Mucosa of rectum (tissue), 2 donors: ENCODE data around the gene ETF1.
A peak's percentile ranks its signal among the peaks of the same experiment; 100 is the strongest.

ENCODE experiments used
- H3K27ac ChIP-seq, 2 donors: one replicate each; pipeline ENCODE4 v1.7.0; 2013; ENCODE audit warnings: inconsistent platforms in 2 of 2, low read depth in 2 of 2, low read length in 2 of 2
- H3K27me3 ChIP-seq, 2 donors: one replicate each; pipeline ENCODE4 v1.7.0; 2013; ENCODE audit warnings: low read length in 2 of 2; ENCODE audit not compliant: control insufficient read depth in 2 of 2, insufficient read depth in 2 of 2
- H3K36me3 ChIP-seq, 2 donors: one replicate each; pipeline ENCODE4 v1.7.0; 2013; ENCODE audit warnings: low read length in 2 of 2; ENCODE audit not compliant: control insufficient read depth in 2 of 2, insufficient read depth in 2 of 2
- H3K4me1 ChIP-seq, 2 donors: one replicate each; pipeline ENCODE4 v1.7.0; 2013; ENCODE audit warnings: low read length in 2 of 2, mild to moderate bottlenecking in 1 of 2; ENCODE audit not compliant: control insufficient read depth in 2 of 2, insufficient read depth in 2 of 2
- H3K4me3 ChIP-seq, 2 donors: one replicate each; pipeline ENCODE4 v1.7.0; 2013; ENCODE audit warnings: low read length in 2 of 2
- H3K9ac ChIP-seq, 2 donors: one replicate each; pipeline ENCODE4 v1.7.0; 2013; ENCODE audit warnings: low read length in 2 of 2, low read depth in 1 of 2, mild to moderate bottlenecking in 1 of 2
- H3K9me3 ChIP-seq, 2 donors: one replicate each; pipeline ENCODE4 v1.7.0; 2013; ENCODE audit warnings: low read length in 2 of 2; ENCODE audit not compliant: control insufficient read depth in 2 of 2
- donor health status: healthy.
- donor health status: Normal muscosa, but diverticular disease.

Gene ETF1

DNA sequence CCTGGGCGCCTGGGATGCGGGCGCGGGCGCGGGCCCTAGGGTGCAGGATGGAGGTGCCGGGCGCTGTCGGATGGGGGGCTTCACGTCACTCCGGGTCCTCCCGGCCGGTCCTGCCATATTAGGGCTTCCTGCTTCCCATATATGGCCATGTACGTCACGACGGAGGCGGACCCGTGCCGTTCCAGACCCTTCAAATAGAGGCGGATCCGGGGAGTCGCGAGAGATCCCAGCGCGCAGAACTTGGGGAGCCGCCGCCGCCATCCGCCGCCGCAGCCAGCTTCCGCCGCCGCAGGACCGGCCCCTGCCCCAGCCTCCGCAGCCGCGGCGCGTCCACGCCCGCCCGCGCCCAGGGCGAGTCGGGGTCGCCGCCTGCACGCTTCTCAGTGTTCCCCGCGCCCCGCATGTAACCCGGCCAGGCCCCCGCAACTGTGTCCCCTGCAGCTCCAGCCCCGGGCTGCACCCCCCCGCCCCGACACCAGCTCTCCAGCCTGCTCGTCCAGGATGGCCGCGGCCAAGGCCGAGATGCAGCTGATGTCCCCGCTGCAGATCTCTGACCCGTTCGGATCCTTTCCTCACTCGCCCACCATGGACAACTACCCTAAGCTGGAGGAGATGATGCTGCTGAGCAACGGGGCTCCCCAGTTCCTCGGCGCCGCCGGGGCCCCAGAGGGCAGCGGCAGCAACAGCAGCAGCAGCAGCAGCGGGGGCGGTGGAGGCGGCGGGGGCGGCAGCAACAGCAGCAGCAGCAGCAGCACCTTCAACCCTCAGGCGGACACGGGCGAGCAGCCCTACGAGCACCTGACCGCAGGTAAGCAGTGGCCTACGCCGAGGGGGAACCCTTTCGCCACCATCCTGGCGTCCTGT is 77.5 kb downstream of the ETF1 start, which contains the start of gene EGR1:
Gene EGR1 (plus strand): TSS at position 219 of the 864 bp plus-strand sequence. CDS start 283 bp downstream, at position 502.
- H3K36me3 ChIP-seq, result peaks cover 3 to 4% of the 10 kb centered on the region in 2 donors
- H3K9ac ChIP-seq, result peak within 1 kb of the TSS; percentile 87 to 93
- H3K9me3 ChIP-seq, result no peaks in the 10 kb centered on the region
- H3K27ac ChIP-seq, result peak within 1 kb of the TSS; percentile 95 to 100
- H3K27me3 ChIP-seq, result no peaks in the 10 kb centered on the region
- peak within 1 kb of the TSS; percentile 76 to 90 for H3K4me3 ChIP-seq
- H3K4me1 ChIP-seq, result peaks cover 22 to 27% of the 10 kb centered on the region in 2 donors

DNA sequence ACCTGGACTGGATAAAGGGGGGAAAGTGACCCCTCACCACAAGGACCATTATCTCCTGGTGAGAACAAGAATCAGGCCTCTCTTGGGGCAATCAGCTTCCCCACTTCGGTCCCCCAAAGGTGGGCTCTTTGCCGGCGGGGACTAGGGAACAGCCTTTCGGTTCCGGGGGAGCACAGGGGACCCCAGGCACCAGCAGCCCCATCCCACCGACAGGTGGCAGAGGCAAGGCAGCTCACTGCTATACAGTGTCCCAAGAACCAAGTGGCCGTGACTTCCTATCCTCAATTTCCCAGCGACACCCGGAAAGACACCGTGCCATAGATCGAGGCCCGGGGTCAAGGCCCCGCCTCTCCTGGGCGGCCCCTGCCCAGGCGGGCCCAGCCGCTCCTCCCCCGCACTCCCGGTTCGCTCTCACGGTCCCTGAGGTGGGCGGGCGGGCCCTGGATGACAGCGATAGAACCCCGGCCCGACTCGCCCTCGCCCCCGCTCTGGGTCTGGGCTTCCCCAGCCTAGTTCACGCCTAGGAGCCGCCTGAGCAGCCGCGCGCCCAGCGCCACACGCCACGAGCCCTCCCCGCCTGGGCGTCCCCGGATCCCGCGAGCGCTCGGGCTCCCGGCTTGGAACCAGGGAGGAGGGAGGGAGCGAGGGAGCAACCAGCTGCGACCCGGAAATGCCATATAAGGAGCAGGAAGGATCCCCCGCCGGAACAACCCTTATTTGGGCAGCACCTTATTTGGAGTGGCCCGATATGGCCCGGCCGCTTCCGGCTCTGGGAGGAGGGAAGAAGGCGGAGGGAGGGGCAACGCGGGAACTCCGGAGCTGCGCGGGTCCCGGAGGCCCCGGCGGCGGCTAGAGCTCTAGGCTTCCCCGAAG is 78.4 kb downstream of the ETF1 start:
- Histone ChIP-seq H3K4me3 (peak overlapping the region; percentile 76 to 90), H3K9ac (peak overlapping the region; percentile 87 to 93), H3K9me3 (no peaks in the 10 kb centered on the region), H3K27me3 (no peaks in the 10 kb centered on the region), H3K27ac (peak overlapping the region; percentile 95 to 100), H3K4me1 (peaks cover 23 to 27% of the 10 kb centered on the region in 2 donors), H3K36me3 (peaks cover 3 to 4% of the 10 kb centered on the region in 2 donors)

- H3K27ac ChIP-seq, result peak overlapping the region; percentile 95 to 100
- peaks cover 28 to 30% of the 10 kb centered on the region in 2 donors for H3K4me1 ChIP-seq
- H3K36me3 ChIP-seq, result peaks cover 3 to 4% of the 10 kb centered on the region in 2 donors
- H3K27me3 ChIP-seq, result no peaks in the 10 kb centered on the region
- H3K9ac ChIP-seq, result peak overlapping the region; percentile 87 to 95
- H3K9me3 ChIP-seq, result no peaks in the 10 kb centered on the region
- H3K4me3 ChIP-seq, result peak overlapping the region; percentile 76 to 90
Observed at GRCh38 chr5:138464008-138464387, 79.0 kb downstream of the ETF1 start.

DNA sequence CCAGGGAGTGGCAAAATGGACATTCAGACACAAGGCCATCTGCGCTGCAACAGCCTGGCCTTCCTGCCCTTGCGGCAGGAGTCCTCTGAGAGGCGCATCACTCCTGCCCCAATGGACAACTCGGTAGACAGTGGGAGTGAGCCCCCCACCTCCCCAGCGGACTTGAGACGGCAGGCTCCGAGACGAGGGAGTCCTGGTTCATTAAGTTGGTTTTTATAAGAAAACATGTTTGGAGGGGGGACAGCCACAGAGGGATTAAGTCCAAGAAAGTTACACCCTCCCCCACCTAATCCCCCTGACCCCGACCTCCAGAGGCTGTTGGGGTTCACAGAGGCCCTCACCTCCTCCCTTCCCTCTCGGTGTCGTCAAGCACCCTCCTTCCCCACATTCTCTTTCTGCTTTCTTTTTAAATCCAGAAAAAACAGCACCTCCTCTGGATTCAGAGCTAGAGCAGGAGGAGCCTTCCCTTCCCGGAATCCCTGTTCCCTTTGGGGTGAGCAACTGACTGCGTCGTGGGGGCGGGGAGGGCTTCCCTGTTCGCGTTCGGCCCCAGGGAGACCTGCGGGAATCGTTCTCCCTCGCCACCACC is 79.5 kb downstream of the ETF1 start:
- no peaks in the 10 kb centered on the region for H3K27me3 ChIP-seq
- no peaks in the 10 kb centered on the region for H3K9me3 ChIP-seq
- peak overlapping the region; percentile 95 to 100 for H3K27ac ChIP-seq
- peaks cover 3 to 4% of the 10 kb centered on the region in 2 donors for H3K36me3 ChIP-seq
- H3K4me3 ChIP-seq, result peak overlapping the region; percentile 76 to 90
- peaks cover 30 to 33% of the 10 kb centered on the region in 2 donors for H3K4me1 ChIP-seq
- peak overlapping the region; percentile 87 to 95 for H3K9ac ChIP-seq

DNA sequence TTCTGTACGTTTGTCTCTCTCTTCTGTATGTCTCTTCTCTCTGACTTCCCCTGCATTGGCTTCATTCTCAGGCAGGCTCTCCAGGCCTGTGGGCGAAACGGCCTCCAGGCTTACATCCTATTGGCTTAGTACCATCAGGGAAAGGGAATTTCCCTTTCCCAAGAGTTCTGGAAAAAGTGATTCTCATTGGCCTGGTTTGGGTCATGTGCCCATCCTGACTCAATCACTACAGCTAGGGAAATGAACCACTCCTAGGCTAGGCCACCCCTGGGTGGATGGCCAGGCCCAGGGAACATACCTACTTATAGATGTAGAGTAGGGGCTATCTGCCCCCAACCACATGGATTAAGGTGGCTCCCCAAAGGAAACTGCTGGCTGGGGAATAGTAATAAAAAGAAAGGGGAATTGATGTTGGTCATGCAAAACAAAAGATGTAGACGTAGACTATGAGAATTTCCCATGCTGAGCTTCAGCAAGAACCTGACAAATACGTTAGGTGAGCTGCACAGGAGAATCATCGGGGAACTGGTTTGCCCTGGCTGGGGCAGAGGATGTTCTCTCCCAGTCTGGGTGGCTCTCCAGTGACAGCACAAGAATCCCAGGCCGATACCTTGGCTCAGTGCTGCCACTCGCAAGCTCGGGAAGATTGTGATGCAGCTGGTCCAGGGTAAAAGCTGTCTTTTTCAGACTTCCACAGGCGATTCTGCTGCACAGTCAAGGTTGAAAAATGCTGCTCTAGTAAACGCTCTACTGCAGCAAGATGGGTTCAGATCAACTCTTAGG is 81.5 kb downstream of the ETF1 start:
- Histone ChIP-seq H3K27me3 (no peaks in the 10 kb centered on the region), H3K4me1 (peaks cover 19 to 30% of the 10 kb centered on the region in 2 donors), H3K9me3 (no peaks in the 10 kb centered on the region), H3K4me3 (no peak overlapping the region), H3K36me3 (no peaks in the 10 kb centered on the region), H3K27ac (no peak overlapping the region), H3K9ac (no peak overlapping the region)

GRCh38 chr5:138460032-138460693 is 82.9 kb downstream of the ETF1 start:
- H3K36me3 ChIP-seq, result no peaks in the 10 kb centered on the region
- peaks cover 10 to 20% of the 10 kb centered on the region in 2 donors for H3K4me1 ChIP-seq
- H3K4me3 ChIP-seq, result no peak overlapping the region
- H3K27me3 ChIP-seq, result no peaks in the 10 kb centered on the region
- peak overlapping the region in 1 of 2 donors; percentile 50 for H3K27ac ChIP-seq
- H3K9me3 ChIP-seq, result no peaks in the 10 kb centered on the region
- no peak overlapping the region for H3K9ac ChIP-seq

DNA sequence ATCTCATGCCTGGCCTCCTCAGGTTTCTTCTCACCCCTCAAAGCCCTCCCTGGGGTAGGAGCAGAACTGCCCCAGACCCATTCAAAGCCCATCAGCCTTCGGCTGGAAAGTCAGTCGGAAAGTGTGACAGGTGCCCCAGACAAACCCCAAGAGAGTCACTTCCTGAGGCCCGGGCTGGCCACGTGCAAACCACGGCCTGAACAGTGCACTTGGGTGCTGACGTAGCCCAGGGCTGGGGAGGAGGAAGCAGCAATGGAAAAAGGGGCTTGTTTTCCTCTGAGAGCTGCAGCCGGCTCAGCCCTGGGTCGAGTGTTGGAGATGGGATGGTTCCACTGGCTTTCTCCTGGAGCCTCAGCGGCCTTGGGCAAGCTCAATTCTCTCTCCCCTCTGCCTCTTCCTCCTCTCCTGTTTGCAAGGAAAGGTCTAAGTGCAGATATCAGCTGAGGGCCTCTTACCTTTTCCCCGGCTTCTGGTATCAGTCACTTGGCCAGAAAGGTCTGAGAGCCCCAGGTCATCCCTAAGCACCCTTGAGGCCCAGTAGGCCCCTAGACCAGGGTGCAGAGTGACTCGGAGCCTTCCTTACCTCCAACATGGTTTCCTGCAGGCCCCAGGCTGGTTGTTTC is 83.6 kb downstream of the ETF1 start:
- H3K27ac ChIP-seq, result peak overlapping the region in 1 of 2 donors; percentile 50
- H3K27me3 ChIP-seq, result no peaks in the 10 kb centered on the region
- H3K36me3 ChIP-seq, result no peaks in the 10 kb centered on the region
- peaks cover 10 to 20% of the 10 kb centered on the region in 2 donors for H3K4me1 ChIP-seq
- no peaks in the 10 kb centered on the region for H3K9me3 ChIP-seq
- H3K9ac ChIP-seq, result no peak overlapping the region
- H3K4me3 ChIP-seq, result no peak overlapping the region

GRCh38 chr5:138458856-138459255 is 84.2 kb downstream of the ETF1 start:
- Histone ChIP-seq H3K27me3 (no peaks in the 10 kb centered on the region), H3K36me3 (no peaks in the 10 kb centered on the region), H3K27ac (peak overlapping the region in 1 of 2 donors; percentile 32), H3K4me3 (no peak overlapping the region), H3K9ac (no peak overlapping the region), H3K4me1 (peaks cover 10 to 16% of the 10 kb centered on the region in 2 donors), H3K9me3 (no peaks in the 10 kb centered on the region)
